Camera-type eye (tissue), 1 donor: ENCODE data around the gene TNF. TPM values are rescaled to one million over a fixed set of nuclear protein-coding genes. Genes with fewer than 3 reads are reported as not detected.

Experiments used
- total RNA-seq: library from RNA; depleted of rRNA; stranded (reverse); fragments of >200 nt; gene quantifications from one replicate; pipeline ENCODE4 v1.2.3, GENCODE V29; 2014

The TNF gene
- total RNA-seq, result not detected

GRCh38 chr6:31575335-31575901 lies at the start of gene TNF:
TSS of gene TNF (plus strand) at chr6:31575565. CDS start at chr6:31575742, 177 bp downstream.

DNA sequence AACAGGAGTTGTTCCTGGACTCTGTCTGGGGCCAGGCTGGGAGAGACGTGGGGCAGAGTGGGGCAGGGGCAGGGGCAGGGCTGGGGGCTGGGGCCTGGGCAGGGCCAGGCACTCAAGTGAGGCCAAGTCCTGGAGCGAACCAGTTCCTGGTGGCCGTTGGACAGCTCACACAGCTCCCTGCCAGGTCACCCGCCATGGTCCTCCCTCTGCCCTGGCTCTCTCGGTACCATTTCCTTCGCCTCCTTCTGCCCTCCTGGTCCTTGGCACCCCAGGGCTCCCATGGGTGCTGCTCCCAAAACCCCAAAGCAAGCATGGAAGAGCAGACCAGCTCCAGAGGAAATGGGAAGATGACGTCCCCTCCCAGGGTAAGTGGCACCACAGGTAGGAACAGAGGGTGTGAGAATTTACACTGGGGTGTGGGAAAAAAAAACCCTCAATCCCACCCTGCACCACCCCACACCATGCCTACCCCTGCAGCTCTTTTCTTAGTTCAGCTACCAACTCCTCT lies 46.5 kb upstream of the TNF start, which contains the start of gene MCCD1:
Gene MCCD1 (plus strand): TSS at position 142 of the 508 bp plus-strand sequence. CDS start 53 bp downstream, at position 195.

DNA sequence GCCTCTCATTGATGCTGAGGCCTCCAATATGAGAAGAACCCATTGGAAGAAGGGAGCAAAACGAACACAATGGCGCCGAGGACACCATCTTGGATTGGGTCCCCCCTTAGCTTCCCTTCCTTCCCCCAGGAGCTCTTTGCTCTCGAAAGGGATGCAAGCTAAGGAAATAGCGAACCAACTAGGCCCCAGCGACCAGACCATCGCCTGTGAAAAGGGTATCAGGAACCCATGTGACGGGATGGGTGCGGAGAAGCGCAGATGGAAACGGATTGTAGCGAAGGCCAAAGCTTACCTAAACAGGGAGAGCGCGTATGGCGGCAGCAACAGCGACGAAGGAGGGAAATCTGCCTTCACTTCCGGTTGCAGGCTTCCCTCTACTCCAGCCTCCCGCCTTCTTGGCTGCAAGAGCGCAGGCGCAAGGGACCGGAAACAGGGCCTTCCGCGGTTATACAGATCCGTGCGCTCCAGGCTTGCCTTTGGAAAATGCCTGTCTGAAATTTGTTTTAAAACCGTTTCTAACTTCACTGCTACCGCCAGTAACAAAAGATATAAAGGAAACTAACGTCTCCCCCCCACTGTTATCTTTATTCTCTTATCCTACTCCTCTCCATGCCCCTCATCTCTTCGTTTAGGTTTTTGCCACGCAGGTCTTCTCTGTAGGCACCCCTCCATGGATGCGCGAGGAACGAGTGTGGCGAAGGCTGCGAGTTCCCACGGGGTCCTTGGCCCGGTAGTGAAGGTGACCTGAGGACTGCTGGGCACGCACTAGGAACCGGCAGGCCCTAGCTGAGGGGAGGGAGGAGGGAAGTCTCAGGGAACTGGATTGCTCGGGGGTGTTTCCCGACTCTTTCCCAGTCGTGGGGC lies 33.5 kb upstream of the TNF start, which contains the start of gene DDX39B:
Gene DDX39B (minus strand): TSS at position 346 of the 864 bp plus-strand sequence. CDS start 1,471 bp downstream, outside the sequence.

GRCh38 chr6:31546339-31546957 lies 28.9 kb upstream of the TNF start, which contains the start of gene ATP6V1G2:
TSS of gene ATP6V1G2 (minus strand) at chr6:31546608. CDS start at chr6:31546559, 49 bp downstream.

DNA sequence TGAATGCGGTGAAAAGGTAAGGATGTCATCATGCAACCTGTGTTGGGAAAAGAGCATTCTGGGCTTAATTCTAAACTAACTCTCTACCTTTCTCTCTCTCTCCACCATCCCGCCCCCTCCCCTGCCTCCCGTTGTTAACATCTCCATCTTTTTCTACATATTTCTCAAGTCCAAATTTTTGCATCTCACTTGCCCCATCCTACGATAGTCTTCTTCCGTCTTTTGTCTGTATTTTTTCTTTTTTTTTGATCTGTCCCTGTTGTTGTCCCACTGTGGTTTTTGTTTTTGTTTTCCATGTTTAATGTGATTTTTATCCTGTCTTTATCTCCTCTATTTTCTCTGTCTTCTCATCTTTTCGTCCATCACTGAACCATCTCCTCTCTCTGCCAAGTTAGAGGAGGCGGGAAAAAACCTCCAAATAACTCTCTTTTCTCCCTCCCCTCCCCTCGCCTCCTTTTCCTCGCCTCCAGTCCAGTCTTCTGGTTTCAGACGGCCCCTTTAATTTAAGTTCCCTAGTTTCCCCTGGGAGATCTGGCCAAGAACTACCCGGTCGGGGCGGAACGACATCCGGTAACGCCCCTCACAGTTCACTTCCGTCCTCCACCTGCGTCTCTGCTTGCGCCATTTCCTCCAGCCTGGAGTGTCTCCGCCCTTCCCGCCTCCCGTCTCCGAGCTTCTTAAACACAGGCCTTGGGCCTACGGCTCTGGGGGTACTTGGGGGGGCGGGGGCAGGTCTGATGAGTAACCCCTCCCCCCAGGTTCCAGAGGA lies 28.2 kb upstream of the TNF start, which contains the start of gene NFKBIL1:
Gene NFKBIL1 (plus strand): TSS at position 651 of the 769 bp plus-strand sequence. CDS start 87 bp downstream, at position 738.

DNA sequence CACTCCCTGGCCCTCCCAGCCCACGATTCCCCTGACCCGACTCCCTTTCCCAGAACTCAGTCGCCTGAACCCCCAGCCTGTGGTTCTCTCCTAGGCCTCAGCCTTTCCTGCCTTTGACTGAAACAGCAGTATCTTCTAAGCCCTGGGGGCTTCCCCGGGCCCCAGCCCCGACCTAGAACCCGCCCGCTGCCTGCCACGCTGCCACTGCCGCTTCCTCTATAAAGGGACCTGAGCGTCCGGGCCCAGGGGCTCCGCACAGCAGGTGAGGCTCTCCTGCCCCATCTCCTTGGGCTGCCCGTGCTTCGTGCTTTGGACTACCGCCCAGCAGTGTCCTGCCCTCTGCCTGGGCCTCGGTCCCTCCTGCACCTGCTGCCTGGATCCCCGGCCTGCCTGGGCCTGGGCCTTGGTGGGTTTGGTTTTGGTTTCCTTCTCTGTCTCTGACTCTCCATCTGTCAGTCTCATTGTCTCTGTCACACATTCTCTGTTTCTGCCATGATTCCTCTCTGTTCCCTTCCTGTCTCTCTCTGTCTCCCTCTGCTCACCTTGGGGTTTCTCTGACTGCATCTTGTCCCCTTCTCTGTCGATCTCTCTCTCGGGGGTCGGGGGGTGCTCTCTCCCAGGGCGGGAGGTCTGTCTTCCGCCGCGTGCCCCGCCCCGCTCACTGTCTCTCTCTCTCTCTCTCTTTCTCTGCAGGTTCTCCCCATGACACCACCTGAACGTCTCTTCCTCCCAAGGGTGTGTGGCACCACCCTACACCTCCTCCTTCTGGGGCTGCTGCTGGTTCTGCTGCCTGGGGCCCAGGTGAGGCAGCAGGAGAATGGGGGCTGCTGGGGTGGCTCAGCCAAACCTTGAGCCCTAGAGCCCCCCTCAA lies 3.1 kb upstream of the TNF start, which contains the start of gene LTA:
Gene LTA (plus strand): TSS at position 249 of the 871 bp plus-strand sequence. CDS start 454 bp downstream, at position 703.

GRCh38 chr6:31582230-31582643 lies 6.9 kb downstream of the TNF start, which contains the start of gene LTB:
TSS of gene LTB (minus strand) at chr6:31582424. CDS start at chr6:31582417, 7 bp downstream.

DNA sequence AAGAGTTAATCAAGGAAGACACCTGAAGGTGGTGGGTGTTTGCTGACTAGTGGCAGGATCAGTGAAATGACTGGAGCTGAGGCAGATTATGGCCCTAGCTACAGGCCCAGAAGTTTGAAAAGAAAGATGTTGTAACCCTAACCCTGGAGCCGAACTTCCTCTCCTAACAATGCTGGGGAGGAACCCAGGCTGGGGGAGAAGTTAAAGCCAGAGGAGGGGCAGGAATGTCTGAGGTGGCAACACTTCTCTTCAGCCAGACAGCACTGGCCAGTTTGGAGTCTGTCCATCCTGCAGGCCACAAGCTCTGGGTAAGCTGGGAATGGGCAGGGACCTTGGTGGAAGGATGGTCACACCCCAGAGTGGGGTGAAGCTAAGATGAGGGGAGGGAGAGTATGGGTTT lies 10.6 kb downstream of the TNF start, which contains the start of gene LST1:
Gene LST1 (plus strand): TSS at position 270 of the 400 bp plus-strand sequence. CDS start 1,023 bp downstream, outside the sequence.

DNA sequence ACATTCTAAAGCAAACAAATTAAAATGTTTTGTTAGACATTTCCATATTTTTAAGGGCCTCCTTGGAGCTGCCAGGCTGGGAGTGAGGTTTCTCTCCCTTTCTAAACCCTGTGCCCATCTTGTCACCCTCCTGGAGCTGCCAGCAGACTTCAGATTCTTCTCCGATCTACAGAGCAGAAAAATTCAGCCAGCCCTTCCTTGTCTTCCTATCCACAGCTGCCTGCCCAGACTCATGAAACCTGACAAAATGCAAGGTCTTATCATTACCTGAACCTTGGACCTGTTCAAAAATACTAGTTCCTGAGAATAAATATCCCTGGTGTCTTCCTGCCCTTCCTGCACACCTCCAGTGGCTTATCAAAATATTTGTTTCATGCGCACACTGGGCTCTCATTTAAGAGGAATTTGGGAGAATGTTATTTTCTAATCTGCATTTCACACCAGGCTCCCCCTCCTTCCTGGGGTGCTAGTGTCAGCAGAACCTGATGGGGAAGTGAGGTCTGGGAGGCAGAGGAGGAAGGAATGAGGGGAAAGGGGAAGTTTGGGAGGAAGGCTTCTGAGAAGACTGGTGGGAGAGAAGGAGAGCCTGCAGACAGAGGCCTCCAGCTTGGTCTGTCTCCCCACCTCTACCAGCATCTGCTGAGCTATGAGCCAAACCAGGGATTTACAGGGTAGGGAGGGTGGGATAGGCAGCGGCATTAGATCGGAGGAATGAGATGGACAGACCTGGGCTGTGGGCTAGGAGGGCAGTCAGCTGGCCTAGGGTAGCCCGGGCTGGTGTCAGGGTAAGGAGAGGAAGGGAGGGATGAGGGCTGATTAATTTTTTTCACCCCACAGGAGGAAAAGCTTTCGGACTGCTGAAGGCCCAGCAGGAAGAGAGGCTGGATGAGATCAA lies 39.6 kb downstream of the TNF start, which contains the start of gene AIF1:
Gene AIF1 (plus strand): TSS at position 551 of the 895 bp plus-strand sequence. CDS start 96 bp downstream, at position 647.

GRCh38 chr6:31620586-31621319 lies 45.4 kb downstream of the TNF start, which contains the start of gene PRRC2A:
TSS of gene PRRC2A (plus strand) at chr6:31620715. CDS start at chr6:31622790, 2,075 bp downstream.

Other genes starting within 250 kb of the TNF start
- gene HLA-B, start 218.4 kb upstream of the TNF start, total RNA-seq, result 169 TPM
- gene MICA, start 172.0 kb upstream of the TNF start, total RNA-seq, result 9.9 TPM
- gene MICB, start 77.4 kb upstream of the TNF start, total RNA-seq, result 2.8 TPM
- not detected for gene MCCD1, start 46.6 kb upstream of the TNF start, total RNA-seq
- 327 TPM for gene DDX39B, start 33.6 kb upstream of the TNF start, total RNA-seq
- 19.2 TPM for gene ATP6V1G2, start 29.0 kb upstream of the TNF start, total RNA-seq
- 21.8 TPM for gene NFKBIL1, start 28.0 kb upstream of the TNF start, total RNA-seq
- gene LTA, start 3.3 kb upstream of the TNF start, total RNA-seq, result not detected
- 1.4 TPM for gene LTB, start 6.9 kb downstream of the TNF start, total RNA-seq
- gene LST1, start 10.7 kb downstream of the TNF start, total RNA-seq, result 11.2 TPM
- gene NCR3, start 17.4 kb downstream of the TNF start, total RNA-seq, result not detected
- 10.5 TPM for gene AIF1, start 39.7 kb downstream of the TNF start, total RNA-seq
- gene PRRC2A, start 45.1 kb downstream of the TNF start, total RNA-seq, result 88.1 TPM
- gene BAG6, start 77.1 kb downstream of the TNF start, total RNA-seq, result 226 TPM
- 1.0 TPM for gene APOM, start 80.3 kb downstream of the TNF start, total RNA-seq
- 19.6 TPM for gene C6orf47, start 85.2 kb downstream of the TNF start, total RNA-seq
- 18.6 TPM for gene GPANK1, start 89.4 kb downstream of the TNF start, total RNA-seq
- 108 TPM for gene CSNK2B, start 90.5 kb downstream of the TNF start, total RNA-seq
- 2.3 TPM for gene LY6G5B, start 94.4 kb downstream of the TNF start, total RNA-seq
- 1.9 TPM for gene LY6G5C, start 105.5 kb downstream of the TNF start, total RNA-seq
- 53.2 TPM for gene ABHD16A, start 127.8 kb downstream of the TNF start, total RNA-seq
- not detected for gene LY6G6F, start 131.3 kb downstream of the TNF start, total RNA-seq
- not detected for gene LY6G6D, start 139.8 kb downstream of the TNF start, total RNA-seq
- not detected for gene LY6G6C, start 146.2 kb downstream of the TNF start, total RNA-seq
- gene MPIG6B, start 147.8 kb downstream of the TNF start, total RNA-seq, result 0.55 TPM
- gene DDAH2, start 153.7 kb downstream of the TNF start, total RNA-seq, result 108 TPM
- gene CLIC1, start 161.0 kb downstream of the TNF start, total RNA-seq, result 89.1 TPM
- gene MSH5, start 164.4 kb downstream of the TNF start, total RNA-seq, result 16.5 TPM
- 3.8 TPM for gene SAPCD1, start 187.1 kb downstream of the TNF start, total RNA-seq
- gene VWA7, start 201.8 kb downstream of the TNF start, total RNA-seq, result 0.88 TPM
- 43.6 TPM for gene VARS1, start 220.2 kb downstream of the TNF start, total RNA-seq
- gene LSM2, start 231.4 kb downstream of the TNF start, total RNA-seq, result 21.4 TPM
- gene HSPA1L, start 239.7 kb downstream of the TNF start, total RNA-seq, result 4.8 TPM
- gene HSPA1A, start 240.0 kb downstream of the TNF start, total RNA-seq, result 744 TPM